GM12801 (cell line): Measurements from ENCODE around the gene FAM151A.

Source experiments
- CTCF ChIP-seq: IDR thresholded peaks from one replicate; pipeline ENCODE4 v1.5.1; 2011; ENCODE audit warnings: control low read depth; ENCODE audit not compliant: insufficient read length; ENCODE audit errors: extremely low read depth

The FAM151A gene

GRCh38 chr1:54564312-54565112 lies 58.8 kb downstream of the FAM151A start:
- TF ChIP-seq CTCF: no peak

GRCh38 chr1:54559771-54560231 lies 63.5 kb downstream of the FAM151A start:
- no peak for TF ChIP-seq CTCF
